A549 (cell line): ENCODE measurements around the gene PDE7B.

ENCODE experiments used
- HDAC2 ChIP-seq: fragments of 200-600 bp; sonication (generic); IDR thresholded peaks from 2 replicates; pipeline ENCODE4 v1.6.1; 2016
- POLR2A ChIP-seq: IDR thresholded peaks from 2 replicates; pipeline ENCODE4 v1.6.1; 2012; ENCODE audit warnings: mild to moderate bottlenecking, low read length
- POLR2AphosphoS2 ChIP-seq: conservative IDR thresholded peaks from 2 replicates; pipeline ENCODE4 v1.6.1; 2012; ENCODE audit warnings: low read length, improper control_type of control experiment, inconsistent platforms
- TF ChIP-seq, protein P1 (sequence below): fragments of 450-650 bp; IDR thresholded peaks from 2 replicates; pipeline ENCODE4 v1.6.1; 2014; ENCODE audit warnings: antibody characterized with exemption
- TF ChIP-seq, protein P2 (sequence below): fragments of >200 bp; sonication (Bioruptor Twin); formaldehyde crosslinking; IDR thresholded peaks from 3 replicates; pipeline ENCODE4 v1.5.1; 2016

DNA sequence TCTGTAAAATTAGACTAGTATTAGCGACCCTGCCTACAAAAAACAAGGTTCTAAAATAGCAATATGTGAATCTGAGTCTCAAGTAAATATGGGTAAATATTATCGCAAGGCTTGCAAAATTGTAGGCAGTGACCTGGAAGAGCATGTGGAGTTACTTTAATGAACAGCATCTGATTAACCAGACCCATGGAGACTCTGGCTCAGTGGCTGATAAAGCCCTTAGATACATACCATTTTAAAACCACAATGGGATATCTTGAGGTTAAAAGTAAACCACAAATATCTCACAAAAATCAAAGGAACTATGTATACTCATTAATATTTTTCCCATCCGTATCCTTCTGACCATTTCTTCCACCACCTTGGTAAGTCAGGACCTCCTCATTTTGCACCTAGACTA, 211.6 kb downstream of the PDE7B start:
- no peak for TF ChIP-seq POLR2AphosphoS2
- TF ChIP-seq, protein P1, sequence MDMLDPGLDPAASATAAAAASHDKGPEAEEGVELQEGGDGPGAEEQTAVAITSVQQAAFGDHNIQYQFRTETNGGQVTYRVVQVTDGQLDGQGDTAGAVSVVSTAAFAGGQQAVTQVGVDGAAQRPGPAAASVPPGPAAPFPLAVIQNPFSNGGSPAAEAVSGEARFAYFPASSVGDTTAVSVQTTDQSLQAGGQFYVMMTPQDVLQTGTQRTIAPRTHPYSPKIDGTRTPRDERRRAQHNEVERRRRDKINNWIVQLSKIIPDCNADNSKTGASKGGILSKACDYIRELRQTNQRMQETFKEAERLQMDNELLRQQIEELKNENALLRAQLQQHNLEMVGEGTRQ, result no peak
- TF ChIP-seq, protein P2, sequence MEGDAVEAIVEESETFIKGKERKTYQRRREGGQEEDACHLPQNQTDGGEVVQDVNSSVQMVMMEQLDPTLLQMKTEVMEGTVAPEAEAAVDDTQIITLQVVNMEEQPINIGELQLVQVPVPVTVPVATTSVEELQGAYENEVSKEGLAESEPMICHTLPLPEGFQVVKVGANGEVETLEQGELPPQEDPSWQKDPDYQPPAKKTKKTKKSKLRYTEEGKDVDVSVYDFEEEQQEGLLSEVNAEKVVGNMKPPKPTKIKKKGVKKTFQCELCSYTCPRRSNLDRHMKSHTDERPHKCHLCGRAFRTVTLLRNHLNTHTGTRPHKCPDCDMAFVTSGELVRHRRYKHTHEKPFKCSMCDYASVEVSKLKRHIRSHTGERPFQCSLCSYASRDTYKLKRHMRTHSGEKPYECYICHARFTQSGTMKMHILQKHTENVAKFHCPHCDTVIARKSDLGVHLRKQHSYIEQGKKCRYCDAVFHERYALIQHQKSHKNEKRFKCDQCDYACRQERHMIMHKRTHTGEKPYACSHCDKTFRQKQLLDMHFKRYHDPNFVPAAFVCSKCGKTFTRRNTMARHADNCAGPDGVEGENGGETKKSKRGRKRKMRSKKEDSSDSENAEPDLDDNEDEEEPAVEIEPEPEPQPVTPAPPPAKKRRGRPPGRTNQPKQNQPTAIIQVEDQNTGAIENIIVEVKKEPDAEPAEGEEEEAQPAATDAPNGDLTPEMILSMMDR, result no peak
- no peak for TF ChIP-seq POLR2A
- TF ChIP-seq HDAC2, result no peak
